Gastrocnemius medialis (tissue), 4 donors: ENCODE results near the gene CAMK4. TPM values are rescaled to one million over a fixed set of nuclear protein-coding genes. Genes with fewer than 3 reads are reported as not detected.

ENCODE experiments used
- ATAC-seq, 2 donors: fragments of 150-250 bp; one replicate each; pipeline ENCODE4 v1.9.1; 2016
- DNase-seq, 2 donors: peaks; one replicate each; pipeline ENCODE4 v3.0.0-alpha.2; 2019
- H3K27ac ChIP-seq, 4 donors: fragments of 200-600 bp; sonication (generic); 1 replicate in 1 of 4; 2 replicates in 3 of 4; pipeline ENCODE4 v1.5.1; 2016 to 2018; ENCODE audit warnings: mild to moderate bottlenecking in 2 of 4, moderate library complexity in 1 of 4
- H3K27me3 ChIP-seq, 3 donors: fragments of 200-600 bp; sonication (generic) in 2 of 3; 1 replicate in 1 of 3; 2 replicates in 2 of 3; pipeline versions ENCODE4 v1.5.1 to v1.6.0; 2016 to 2019; ENCODE audit warnings: mild to moderate bottlenecking in 1 of 3, moderate library complexity in 1 of 3
- H3K36me3 ChIP-seq, 2 donors: fragments of 200-600 bp; sonication (generic) in 1 of 2; one replicate each; pipeline ENCODE4 v1.5.1; 2017 to 2018
- H3K4me1 ChIP-seq, 2 donors: fragments of 200-600 bp; sonication (generic) in 1 of 2; one replicate each; pipeline ENCODE4 v1.5.1; 2016 to 2017; ENCODE audit warnings: mild to moderate bottlenecking in 2 of 2
- H3K4me3 ChIP-seq, 4 donors: fragments of 200-600 bp; sonication (generic) in 3 of 4; 1 replicate in 1 of 4; 2 replicates in 3 of 4; pipeline ENCODE4 v1.5.1; 2016 to 2019; ENCODE audit warnings: mild to moderate bottlenecking in 2 of 4
- H3K9me3 ChIP-seq, 3 donors: fragments of 200-600 bp; sonication (generic) in 2 of 3; 1 replicate in 1 of 3; 2 replicates in 2 of 3; pipeline ENCODE4 v1.5.1; 2016 to 2019
- POLR2A ChIP-seq, 2 donors: fragments of 450-650 bp; IDR thresholded peaks; one replicate each; pipeline ENCODE4 v1.6.1; 2017; ENCODE audit warnings: antibody characterized with exemption in 2 of 2, mild to moderate bottlenecking in 2 of 2, moderate library complexity in 2 of 2
- in situ Hi-C, 4 donors: fragments of 200-750 bp; cut with MboI; loops; one replicate each; pipeline versions ENCODE4 v1.15.0 to v1.8.0; 2017; ENCODE audit warnings: low sequenced_read_pairs in 4 of 4
- intact Hi-C: fragments of 100-400 bp; cut with DNase I; formaldehyde crosslinking; loops from one replicate; pipeline ENCODE4 v1.15.1; 2023; ENCODE audit warnings: low total_unique reads
- total RNA-seq, 4 donors: library from RNA; depleted of rRNA; stranded (reverse); fragments of >200 nt; gene quantifications; one replicate each; pipeline versions ENCODE4 v1.1.0 to v1.2.3, GENCODE V29; 2016
- TF ChIP-seq, protein P1 (sequence below), 5 experiments: fragments of 450-650 bp in 3 of 5; fragments of 200-600 bp in 2 of 5; sonication (generic) in 2 of 5; IDR thresholded peaks in 4 of 5; conservative IDR thresholded peaks in 1 of 5; 1 replicate in 4 of 5; 2 replicates in 1 of 5; pipeline ENCODE4 v1.5.1; 2016 to 2019; ENCODE audit warnings: antibody characterized with exemption in 5 of 5, mild to moderate bottlenecking in 3 of 5, moderate library complexity in 3 of 5

The CAMK4 gene
- total RNA-seq, 4 donors from 2014 or later: 0.27 to 1.0 (median 0.72) TPM

- H3K27ac ChIP-seq: no peak overlapping the region
- ATAC-seq (no peak), DNase-seq (no peak)
- H3K27me3 ChIP-seq: no peaks in the 10 kb centered on the region
- in situ Hi-C loops (no loop called here), intact Hi-C loops (no loop called here)
- no peaks in the 10 kb centered on the region for H3K36me3 ChIP-seq
- TF ChIP-seq, protein P1, sequence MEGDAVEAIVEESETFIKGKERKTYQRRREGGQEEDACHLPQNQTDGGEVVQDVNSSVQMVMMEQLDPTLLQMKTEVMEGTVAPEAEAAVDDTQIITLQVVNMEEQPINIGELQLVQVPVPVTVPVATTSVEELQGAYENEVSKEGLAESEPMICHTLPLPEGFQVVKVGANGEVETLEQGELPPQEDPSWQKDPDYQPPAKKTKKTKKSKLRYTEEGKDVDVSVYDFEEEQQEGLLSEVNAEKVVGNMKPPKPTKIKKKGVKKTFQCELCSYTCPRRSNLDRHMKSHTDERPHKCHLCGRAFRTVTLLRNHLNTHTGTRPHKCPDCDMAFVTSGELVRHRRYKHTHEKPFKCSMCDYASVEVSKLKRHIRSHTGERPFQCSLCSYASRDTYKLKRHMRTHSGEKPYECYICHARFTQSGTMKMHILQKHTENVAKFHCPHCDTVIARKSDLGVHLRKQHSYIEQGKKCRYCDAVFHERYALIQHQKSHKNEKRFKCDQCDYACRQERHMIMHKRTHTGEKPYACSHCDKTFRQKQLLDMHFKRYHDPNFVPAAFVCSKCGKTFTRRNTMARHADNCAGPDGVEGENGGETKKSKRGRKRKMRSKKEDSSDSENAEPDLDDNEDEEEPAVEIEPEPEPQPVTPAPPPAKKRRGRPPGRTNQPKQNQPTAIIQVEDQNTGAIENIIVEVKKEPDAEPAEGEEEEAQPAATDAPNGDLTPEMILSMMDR (IDR thresholded peaks at IDR 0.05 in 4 of 5, conservative IDR thresholded peaks at IDR 0.05 in 1 of 5): no peak
- no peak for TF ChIP-seq POLR2A (IDR thresholded peaks at IDR 0.05)
- no peak overlapping the region for H3K4me3 ChIP-seq
- no peaks in the 10 kb centered on the region for H3K4me1 ChIP-seq
- no peaks in the 10 kb centered on the region for H3K9me3 ChIP-seq
Observed at GRCh38 chr5:111425205-111425604, 201.0 kb downstream of the CAMK4 start.

DNA sequence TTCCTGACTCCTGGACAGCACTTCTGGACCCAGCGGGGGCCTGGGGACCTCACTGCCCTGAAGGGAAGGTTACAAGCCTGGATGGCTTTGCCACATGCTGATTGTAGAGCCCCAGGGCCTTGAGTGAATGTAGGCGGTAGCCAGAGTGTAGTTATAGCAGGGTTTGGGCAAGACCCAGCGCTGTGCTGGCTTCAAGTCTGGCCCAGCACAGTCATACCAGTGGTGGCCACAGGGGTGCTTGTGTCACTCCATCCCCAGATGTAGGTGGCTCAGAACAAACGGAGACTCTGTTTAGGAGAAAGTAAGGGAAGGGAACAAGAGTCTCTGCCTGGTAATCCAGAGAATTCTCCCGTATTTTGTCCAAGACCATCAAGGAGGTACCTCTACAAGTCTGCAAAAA, 203.6 kb downstream of the CAMK4 start:
- Histone ChIP-seq H3K4me1 (no peaks in the 10 kb centered on the region), H3K27me3 (no peaks in the 10 kb centered on the region), H3K27ac (no peak overlapping the region), H3K4me3 (no peak overlapping the region), H3K36me3 (no peaks in the 10 kb centered on the region), H3K9me3 (no peaks in the 10 kb centered on the region)
- TF ChIP-seq, protein P1 (IDR thresholded peaks at IDR 0.05 in 4 of 5, conservative IDR thresholded peaks at IDR 0.05 in 1 of 5): no peak
- no peak for TF ChIP-seq POLR2A (IDR thresholded peaks at IDR 0.05)
- DNase-seq (no peak), ATAC-seq (no peak)
- in situ Hi-C loops (no loop called here), intact Hi-C loops (no loop called here)

DNA sequence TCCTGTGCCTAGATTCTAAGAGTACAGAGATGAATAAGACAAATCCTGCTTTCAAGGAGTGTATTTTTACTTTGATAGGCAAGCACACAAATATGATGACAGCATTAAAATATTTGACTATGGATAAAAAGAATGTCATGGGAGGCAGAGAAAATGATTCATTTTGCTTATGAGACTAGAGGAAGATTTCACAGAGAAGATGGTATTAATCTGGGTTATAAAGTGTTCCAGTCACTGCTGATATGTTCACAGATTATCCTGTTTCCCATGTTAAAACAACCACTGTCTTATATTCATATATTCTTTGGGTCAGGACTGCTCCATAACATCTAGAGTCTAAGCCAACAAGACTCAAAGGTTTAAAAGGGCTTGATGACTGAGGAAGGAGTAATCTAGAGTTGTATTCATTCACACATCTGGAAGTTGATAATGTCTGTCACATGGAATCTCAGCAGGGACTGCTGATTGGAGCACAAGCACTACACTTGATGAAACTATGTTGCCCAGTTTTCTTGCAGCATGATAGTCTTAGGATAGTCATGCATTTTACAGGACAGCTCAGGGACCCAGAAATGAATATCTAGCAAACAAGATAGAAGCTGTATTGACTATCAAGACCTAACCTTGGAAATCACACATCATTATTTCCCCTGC, 208.8 kb downstream of the CAMK4 start:
- H3K4me1 ChIP-seq: no peaks in the 10 kb centered on the region
- no peaks in the 10 kb centered on the region for H3K9me3 ChIP-seq
- H3K27ac ChIP-seq: no peak overlapping the region
- TF ChIP-seq, protein P1 (IDR thresholded peaks at IDR 0.05 in 4 of 5, conservative IDR thresholded peaks at IDR 0.05 in 1 of 5): no peak
- ATAC-seq: no peak
- in situ Hi-C loops (no loop called here), intact Hi-C loops (no loop called here)
- no peak overlapping the region for H3K4me3 ChIP-seq
- no peaks in the 10 kb centered on the region for H3K36me3 ChIP-seq
- no peaks in the 10 kb centered on the region for H3K27me3 ChIP-seq
- no peak for DNase-seq

DNA sequence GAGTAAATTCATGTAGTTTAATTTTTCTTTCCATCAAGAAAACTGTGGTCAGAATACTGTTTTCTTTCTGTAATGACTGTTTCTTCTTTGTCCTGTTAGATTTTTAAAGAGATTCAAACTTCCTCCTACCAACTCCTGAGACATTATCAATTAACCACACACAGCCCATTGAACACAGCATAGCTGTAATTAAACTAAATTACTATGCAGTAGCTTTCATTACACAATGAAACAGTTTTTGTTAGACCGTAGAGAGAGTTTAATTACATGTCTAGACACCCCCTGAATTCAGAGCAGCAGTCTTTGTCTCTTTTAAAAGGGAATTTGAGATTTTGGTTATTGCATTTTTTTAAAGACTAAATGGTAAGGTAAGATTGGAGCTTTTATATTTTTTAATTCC, 210.6 kb downstream of the CAMK4 start:
- Histone ChIP-seq H3K9me3 (no peaks in the 10 kb centered on the region), H3K27ac (no peak overlapping the region), H3K36me3 (no peaks in the 10 kb centered on the region), H3K4me3 (no peak overlapping the region), H3K27me3 (no peaks in the 10 kb centered on the region), H3K4me1 (no peaks in the 10 kb centered on the region)
- in situ Hi-C loops: no loop called here
- TF ChIP-seq, protein P1 (IDR thresholded peaks at IDR 0.05 in 4 of 5, conservative IDR thresholded peaks at IDR 0.05 in 1 of 5): no peak
- TF ChIP-seq POLR2A (IDR thresholded peaks at IDR 0.05): no peak
- DNase-seq (no peak), ATAC-seq (no peak)
- intact Hi-C loops: no loop called here
